GM21526 (cell line): ENCODE results near the gene RRP12.

Experiments
- ATAC-seq: cut with Tn5 transposase; IDR thresholded peaks from one replicate; pipeline ENCODE4 v1.9.1; 2021; ENCODE audit warnings: moderate library complexity; ENCODE audit not compliant: unreplicated experiment, low FRiP score

RRP12 gene

DNA sequence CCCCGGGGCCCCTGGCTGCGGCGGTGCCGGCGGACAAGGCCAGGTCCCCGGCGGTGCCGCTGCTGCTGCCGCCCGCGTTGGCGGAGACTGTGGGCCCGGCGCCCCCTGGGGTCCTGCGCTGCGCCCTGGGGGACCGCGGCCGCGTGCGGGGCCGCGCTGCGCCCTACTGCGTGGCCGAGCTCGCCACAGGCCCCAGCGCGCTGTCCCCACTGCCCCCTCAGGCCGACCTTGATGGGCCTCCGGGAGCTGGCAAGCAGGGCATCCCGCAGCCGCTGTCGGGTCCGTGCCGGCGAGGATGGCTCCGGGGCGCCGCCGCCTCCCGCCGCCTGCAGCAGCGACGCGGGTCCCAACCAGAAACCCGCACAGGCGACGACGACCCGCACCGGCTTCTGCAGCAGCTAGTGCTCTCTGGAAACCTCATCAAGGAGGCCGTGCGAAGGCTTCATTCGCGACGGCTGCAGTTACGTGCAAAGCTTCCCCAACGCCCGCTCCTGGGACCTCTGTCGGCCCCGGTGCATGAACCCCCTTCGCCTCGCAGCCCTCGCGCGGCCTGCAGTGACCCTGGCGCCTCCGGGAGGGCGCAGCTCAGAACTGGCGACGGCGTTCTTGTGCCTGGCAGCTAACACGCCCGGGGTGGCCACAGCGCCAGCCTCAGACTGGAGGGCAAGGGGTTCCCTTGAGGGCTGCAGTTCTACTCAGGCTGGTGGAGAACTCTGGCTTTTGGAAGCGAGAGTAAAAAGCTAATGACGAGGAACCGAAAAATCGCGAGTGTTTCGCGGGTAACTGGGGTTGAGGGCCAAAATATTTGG is 81.3 kb downstream of the RRP12 start:
- peak; percentile 34 for ATAC-seq

DNA sequence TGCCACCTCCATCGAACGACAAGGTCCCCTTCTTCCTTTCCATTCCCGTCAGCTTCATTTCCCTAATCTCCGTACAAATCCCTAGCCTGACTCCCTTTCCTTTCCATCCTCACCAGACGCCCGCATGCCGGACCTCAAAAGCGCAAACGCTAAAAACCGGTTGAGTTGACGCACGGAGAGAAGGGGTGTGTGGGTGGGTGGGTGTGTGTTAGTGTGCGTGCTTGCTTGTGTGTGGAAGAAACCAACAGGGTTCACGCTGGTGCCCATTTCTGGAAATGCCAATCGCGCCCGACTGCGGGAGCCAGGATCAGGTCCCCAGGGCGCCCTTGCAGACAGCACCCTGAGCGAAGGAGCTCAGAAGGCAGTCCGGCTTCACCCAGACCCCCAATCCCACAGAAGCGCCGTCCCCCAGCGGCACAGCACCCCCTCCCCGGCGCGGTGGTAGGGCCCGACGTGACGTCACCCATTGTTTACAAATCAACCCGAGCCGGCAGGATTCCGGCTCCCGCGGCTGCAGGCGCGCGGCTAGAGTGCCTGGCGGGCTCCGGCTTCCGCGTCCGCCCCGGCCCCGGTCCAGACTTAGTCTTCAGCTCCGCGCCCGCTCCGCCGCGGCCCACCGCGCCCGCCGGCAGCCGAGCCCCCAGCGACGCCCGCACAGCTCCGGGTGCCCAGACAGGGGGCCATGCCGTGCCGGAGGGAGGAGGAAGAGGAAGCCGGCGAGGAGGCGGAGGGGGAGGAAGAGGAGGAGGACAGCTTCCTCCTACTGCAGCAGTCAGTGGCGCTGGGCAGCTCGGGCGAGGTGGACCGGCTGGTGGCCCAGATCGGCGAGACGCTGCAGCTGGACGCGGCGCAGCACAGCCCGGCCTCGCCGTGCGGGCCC is 82.1 kb downstream of the RRP12 start, which contains the start of gene FRAT1:
Gene FRAT1 (plus strand): TSS at position 500 of the 880 bp plus-strand sequence. CDS start 183 bp downstream, at position 683.
- ATAC-seq = peak; percentile 70

DNA sequence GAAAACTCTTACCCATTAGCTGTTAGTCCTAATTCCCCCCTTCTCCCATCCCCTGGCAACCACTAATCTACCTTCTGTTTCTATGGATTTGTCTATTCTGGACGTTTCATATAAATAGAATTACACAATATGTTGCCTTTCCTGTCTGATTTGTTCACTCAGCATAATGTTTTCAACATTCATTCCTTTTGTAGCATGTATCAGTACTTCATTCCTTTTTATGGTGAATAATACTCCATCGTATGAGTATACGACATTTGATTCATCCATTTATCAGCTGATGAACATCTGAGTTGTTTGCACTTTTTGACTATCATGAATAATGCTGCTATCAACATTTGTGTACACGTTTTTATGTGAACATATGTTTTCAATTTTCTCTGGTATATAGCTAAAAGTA is 86.5 kb downstream of the RRP12 start:
- ATAC-seq = no peak

DNA sequence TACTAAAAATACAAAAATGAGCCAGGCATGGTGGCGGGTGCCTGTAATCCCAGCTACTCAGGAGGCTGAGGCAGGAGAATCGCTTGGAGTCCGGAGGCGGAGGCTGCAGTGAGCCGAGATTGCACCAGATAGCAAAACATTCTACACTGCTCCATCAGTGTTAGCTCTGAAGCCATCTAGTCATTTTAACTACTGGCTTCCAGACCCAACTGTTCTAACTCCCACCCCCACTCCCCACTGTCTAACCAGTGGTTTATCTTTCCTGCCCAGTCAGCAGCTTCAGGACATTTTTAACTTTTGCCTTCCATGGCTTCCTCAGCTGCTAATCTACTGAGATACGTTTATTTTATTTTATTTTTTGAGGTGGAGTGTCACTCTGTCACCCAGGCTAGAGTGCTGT is 88.2 kb downstream of the RRP12 start:
- ATAC-seq = no peak

DNA sequence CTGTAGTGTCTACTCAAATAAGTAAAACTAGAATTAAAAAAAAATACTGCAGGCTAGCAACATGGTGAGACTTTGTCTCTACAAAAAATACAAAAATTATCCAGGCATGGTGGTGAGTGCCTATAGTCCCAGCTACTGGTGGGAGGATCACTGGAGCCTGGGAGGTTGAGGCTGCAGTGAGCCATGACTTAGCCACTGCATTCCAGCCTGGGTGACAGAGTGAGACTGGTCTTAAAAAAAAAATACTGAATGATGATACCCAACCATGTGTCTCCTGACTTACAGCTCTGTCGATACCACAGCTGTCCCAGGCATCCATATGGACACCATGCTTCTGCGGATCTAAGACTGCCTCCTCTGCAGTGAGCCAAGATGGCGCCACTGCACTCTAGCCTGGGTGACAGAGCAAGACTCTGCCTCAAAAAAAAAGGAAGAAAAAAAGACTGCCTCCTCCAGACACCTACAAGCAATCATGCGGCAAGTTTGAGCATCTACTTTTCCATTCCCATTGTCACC is 90.0 kb downstream of the RRP12 start:
- ATAC-seq = no peak

DNA sequence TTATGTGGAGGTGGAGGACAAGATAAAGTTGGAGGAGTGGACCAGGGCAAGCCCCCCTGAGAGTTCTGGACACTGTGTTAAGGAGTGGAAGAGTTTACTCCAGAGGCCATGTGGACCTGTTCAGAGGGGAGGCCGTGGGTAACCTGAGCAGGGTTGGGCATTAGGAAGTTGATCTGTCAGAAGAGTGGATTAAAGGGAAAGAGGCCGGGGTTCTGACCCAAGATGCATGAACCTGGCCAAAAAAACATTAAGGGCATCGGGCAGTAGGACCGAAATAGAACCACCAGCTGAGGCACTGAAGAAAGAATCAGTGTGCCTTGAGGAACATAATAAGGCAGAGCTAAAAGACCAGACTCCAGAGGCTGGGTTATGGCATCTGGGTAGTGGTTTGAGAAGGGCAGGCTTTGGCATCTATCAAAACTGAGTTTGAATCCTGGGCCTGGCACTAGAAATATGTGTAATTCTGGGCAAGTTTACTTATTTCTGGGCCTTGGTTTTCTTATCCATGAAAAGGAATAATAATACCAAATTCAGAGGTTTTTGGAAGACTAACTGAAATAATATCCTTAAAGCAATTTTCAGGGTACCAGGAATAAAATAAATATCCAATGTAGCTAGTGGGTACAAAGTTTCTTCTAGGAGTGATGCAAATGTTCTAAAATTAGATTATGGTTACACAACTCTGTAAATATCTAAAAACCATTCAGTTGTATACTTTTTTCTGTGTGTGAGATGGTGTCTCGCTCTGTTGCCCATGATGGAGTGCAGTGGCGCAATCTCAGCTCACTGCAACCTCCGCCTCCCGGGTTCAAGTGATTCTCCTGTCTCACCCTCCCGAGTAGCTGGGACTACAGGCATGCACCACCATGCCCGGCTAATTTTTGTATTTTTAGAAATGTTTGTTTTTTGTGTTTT is 93.0 kb downstream of the RRP12 start:
- ATAC-seq = no peak

DNA sequence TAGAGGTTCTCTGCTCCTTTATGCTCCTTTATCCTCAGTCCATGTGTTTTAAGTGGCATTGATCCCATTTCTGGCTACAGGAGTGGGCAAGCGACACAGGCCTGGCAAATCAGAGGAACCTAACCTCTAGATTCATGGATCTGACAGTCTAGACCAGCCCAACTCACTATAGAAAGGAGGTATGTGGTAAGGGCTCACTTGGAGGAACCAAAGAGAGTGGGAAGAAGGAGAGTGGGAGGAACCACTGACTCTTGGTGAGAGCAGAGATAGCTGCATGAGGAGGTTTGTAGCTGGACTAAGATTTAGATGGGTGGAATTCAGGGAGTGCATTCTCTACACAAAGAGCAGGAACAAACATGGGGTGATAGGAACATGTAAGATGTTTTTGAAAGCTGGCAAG is 93.7 kb downstream of the RRP12 start:
- ATAC-seq = no peak
